ENCODE measurements around the gene GEN1.

DNA sequence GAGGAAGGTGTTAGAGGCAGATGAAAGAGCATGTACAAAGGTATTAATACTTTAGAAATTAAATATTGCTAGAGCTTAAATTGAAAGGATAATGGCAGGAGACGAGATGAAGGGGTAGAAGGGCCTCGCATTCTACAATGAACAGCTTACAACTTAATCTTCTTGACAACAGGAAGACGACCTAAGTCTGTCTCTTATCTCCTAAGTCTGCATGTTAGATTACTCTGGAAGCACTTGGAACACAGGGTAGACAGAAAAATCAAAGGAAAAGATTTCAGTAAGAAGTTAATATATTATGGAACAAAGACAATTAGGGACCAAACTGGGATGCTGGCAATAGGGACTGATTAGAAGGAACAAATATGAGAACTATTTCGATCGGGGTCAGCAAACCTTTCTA lies 35.2 kb upstream of the GEN1 start:
- TF ChIP-seq, protein P1, sequence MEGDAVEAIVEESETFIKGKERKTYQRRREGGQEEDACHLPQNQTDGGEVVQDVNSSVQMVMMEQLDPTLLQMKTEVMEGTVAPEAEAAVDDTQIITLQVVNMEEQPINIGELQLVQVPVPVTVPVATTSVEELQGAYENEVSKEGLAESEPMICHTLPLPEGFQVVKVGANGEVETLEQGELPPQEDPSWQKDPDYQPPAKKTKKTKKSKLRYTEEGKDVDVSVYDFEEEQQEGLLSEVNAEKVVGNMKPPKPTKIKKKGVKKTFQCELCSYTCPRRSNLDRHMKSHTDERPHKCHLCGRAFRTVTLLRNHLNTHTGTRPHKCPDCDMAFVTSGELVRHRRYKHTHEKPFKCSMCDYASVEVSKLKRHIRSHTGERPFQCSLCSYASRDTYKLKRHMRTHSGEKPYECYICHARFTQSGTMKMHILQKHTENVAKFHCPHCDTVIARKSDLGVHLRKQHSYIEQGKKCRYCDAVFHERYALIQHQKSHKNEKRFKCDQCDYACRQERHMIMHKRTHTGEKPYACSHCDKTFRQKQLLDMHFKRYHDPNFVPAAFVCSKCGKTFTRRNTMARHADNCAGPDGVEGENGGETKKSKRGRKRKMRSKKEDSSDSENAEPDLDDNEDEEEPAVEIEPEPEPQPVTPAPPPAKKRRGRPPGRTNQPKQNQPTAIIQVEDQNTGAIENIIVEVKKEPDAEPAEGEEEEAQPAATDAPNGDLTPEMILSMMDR (IDR thresholded peaks at IDR 0.05), result no peak
- TF ChIP-seq EZH2 (IDR thresholded peaks at IDR 0.05; ENCODE audit: borderline replicate concordance, insufficient read depth, low read depth, low read length, poor library complexity, severe bottlenecking), result no peak

All from B cell (primary cell).